Esophagus squamous epithelium (tissue), 4 donors: ENCODE results near the gene SHMT1.
"Not testable (repeated sequence)": the region's sequence is repeated elsewhere in the genome, so short reads cannot be mapped to it uniquely, and the experiment has no call there.

Experiments used
- POLR2A ChIP-seq, 4 donors: fragments of 450-650 bp; IDR thresholded peaks; one replicate each; pipeline ENCODE4 v1.6.1; 2017; ENCODE audit warnings: antibody characterized with exemption in 4 of 4, mild to moderate bottlenecking in 4 of 4, moderate library complexity in 3 of 4
- TF ChIP-seq, protein P1 (sequence below), 6 experiments: fragments of 450-650 bp in 4 of 6; fragments of 200-600 bp in 2 of 6; sonication (generic) in 2 of 6; IDR thresholded peaks; one replicate each; pipeline ENCODE4 v1.5.1; 2016 to 2019; ENCODE audit warnings: antibody characterized with exemption in 6 of 6, mild to moderate bottlenecking in 4 of 6, moderate library complexity in 4 of 6

- TF ChIP-seq, protein P1, sequence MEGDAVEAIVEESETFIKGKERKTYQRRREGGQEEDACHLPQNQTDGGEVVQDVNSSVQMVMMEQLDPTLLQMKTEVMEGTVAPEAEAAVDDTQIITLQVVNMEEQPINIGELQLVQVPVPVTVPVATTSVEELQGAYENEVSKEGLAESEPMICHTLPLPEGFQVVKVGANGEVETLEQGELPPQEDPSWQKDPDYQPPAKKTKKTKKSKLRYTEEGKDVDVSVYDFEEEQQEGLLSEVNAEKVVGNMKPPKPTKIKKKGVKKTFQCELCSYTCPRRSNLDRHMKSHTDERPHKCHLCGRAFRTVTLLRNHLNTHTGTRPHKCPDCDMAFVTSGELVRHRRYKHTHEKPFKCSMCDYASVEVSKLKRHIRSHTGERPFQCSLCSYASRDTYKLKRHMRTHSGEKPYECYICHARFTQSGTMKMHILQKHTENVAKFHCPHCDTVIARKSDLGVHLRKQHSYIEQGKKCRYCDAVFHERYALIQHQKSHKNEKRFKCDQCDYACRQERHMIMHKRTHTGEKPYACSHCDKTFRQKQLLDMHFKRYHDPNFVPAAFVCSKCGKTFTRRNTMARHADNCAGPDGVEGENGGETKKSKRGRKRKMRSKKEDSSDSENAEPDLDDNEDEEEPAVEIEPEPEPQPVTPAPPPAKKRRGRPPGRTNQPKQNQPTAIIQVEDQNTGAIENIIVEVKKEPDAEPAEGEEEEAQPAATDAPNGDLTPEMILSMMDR (IDR thresholded peaks at IDR 0.05), result not testable (repeated sequence)
- TF ChIP-seq POLR2A (IDR thresholded peaks at IDR 0.05), result not testable (repeated sequence)
Observed at GRCh38 chr17:18384271-18384670, 20.9 kb upstream of the SHMT1 start.
